Neural cell (in vitro differentiated cells): ENCODE data around the gene PITX1.

Experiments used
- CTCF ChIP-seq: fragments of 450-650 bp; IDR thresholded peaks from 2 replicates; pipeline ENCODE4 v1.5.1; 2014; ENCODE audit warnings: antibody characterized with exemption, mild to moderate bottlenecking, moderate library complexity; ENCODE audit not compliant: poor library complexity, severe bottlenecking
- EP300 ChIP-seq: fragments of 450-650 bp; conservative IDR thresholded peaks from 2 replicates; pipeline ENCODE4 v1.6.1; 2014; ENCODE audit warnings: antibody characterized with exemption, mild to moderate bottlenecking, moderate library complexity; ENCODE audit not compliant: poor library complexity, severe bottlenecking
- REST ChIP-seq: IDR thresholded peaks from 2 replicates; pipeline ENCODE4 v1.6.1; 2012; ENCODE audit warnings: borderline replicate concordance
- SMC3 ChIP-seq: fragments of 450-650 bp; conservative IDR thresholded peaks from 2 replicates; pipeline ENCODE4 v1.6.1; 2014; ENCODE audit warnings: antibody characterized with exemption, mild to moderate bottlenecking, moderate library complexity; ENCODE audit not compliant: poor library complexity
- TAF1 ChIP-seq: IDR thresholded peaks from 2 replicates; pipeline ENCODE4 v1.6.1; 2012; ENCODE audit warnings: low read depth

- no peak for TF ChIP-seq CTCF
- TF ChIP-seq SMC3: no peak
- no peak for TF ChIP-seq EP300
- TF ChIP-seq TAF1: no peak
- TF ChIP-seq REST: no peak
Observed at GRCh38 chr5:135010502-135011354, 23.3 kb downstream of the PITX1 start.
